Activated naive CD4-positive, alpha-beta T cell treated with anti-CD3 and anti-CD28 coated beads, Interleukin-2, amount 50 U/mL, for 72 hours (primary cell): ENCODE data around the gene FBXL20. TPM values are rescaled to one million over a fixed set of nuclear protein-coding genes. Genes with fewer than 3 reads are reported as not detected.
"Not testable (repeated sequence)": the region's sequence is repeated elsewhere in the genome, so short reads cannot be mapped to it uniquely, and the experiment has no call there.

ENCODE experiments used
- ATAC-seq, 2 donors: fragments of 150-1000 bp; cut with Tn5 transposase; 2 replicates each; pipeline ENCODE4 v1.10.0; 2021; ENCODE audit warnings: mild to moderate bottlenecking in 2 of 2, moderate library complexity in 2 of 2
- DNase-seq, 2 donors: peaks; one replicate each; pipeline ENCODE4 v3.0.0; 2021 to 2022; ENCODE audit warnings: low spot score in 2 of 2
- H3K27ac Mint-ChIP-seq, 2 donors: one replicate each; pipeline ENCODE4 v1.8.0; 2022; ENCODE audit warnings: mild to moderate bottlenecking in 2 of 2, mixed read lengths in 2 of 2
- H3K36me3 Mint-ChIP-seq, 2 donors: one replicate each; pipeline ENCODE4 v1.8.0; 2022; ENCODE audit warnings: mixed read lengths in 2 of 2
- H3K9me3 Mint-ChIP-seq, 2 donors: one replicate each; pipeline ENCODE4 v1.8.0; 2022; ENCODE audit warnings: mixed read lengths in 2 of 2
- total RNA-seq, 2 donors: library from RNA; stranded (reverse); gene quantifications; one replicate each; pipeline ENCODE4 v1.2.3, GENCODE V29; 2022

The FBXL20 gene
- total RNA-seq, 2 donors from 2014 or later: 19.5 to 21.5 TPM

GRCh38 chr17:39402244-39402889 is 941 bp upstream of the FBXL20 start:
- ATAC-seq (peak; percentile 51 to 60), DNase-seq (peak; percentile 85 to 90)
- Mint-ChIP-seq H3K27ac (peak overlapping the region; percentile 82 to 95), H3K36me3 (peaks cover 6 to 13% of the 10 kb centered on the region in 2 donors), H3K9me3 (no peaks in the 10 kb centered on the region)

- ATAC-seq: peak; percentile 1
- H3K9me3 Mint-ChIP-seq: no peaks in the 10 kb centered on the region
- peak overlapping the region; percentile 82 to 96 for H3K27ac Mint-ChIP-seq
- peaks cover 6% of the 10 kb centered on the region in 2 donors for H3K36me3 Mint-ChIP-seq
- DNase-seq: peak in 1 of 2 donors; percentile 22
Observed at GRCh38 chr17:39400547-39401411, 647 bp downstream of the FBXL20 start.

- Mint-ChIP-seq H3K36me3 (peaks cover 6% of the 10 kb centered on the region in 2 donors), H3K27ac (no peak overlapping the region), H3K9me3 (no peaks in the 10 kb centered on the region)
- DNase-seq: no peak
- ATAC-seq: no peak
Observed at GRCh38 chr17:39399791-39400190, 1.6 kb downstream of the FBXL20 start.

DNA sequence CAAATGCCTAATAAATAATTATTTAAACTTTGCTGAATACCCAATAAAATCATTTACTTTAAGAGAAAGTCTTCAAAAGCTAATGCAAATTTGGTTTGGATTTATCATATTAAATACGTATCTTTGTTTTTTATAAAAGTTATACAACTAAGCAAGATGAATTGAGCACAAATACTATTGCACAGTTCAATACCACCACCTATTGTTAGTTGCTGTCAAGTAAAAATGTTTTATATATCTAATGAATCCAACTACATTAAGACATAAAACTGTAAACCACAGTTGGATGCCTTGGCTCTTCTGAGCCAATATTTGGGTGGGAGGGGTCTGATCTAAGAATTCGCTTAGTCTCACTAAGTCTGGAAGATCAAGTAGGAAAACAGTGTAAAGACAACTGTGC is 7.7 kb downstream of the FBXL20 start:
- no peak overlapping the region for H3K27ac Mint-ChIP-seq
- DNase-seq: no peak
- peak in 1 of 2 donors; percentile 16 for ATAC-seq
- no peaks in the 10 kb centered on the region for H3K36me3 Mint-ChIP-seq
- no peaks in the 10 kb centered on the region for H3K9me3 Mint-ChIP-seq

- ATAC-seq: no peak
Observed at GRCh38 chr17:39391448-39391847, 10.0 kb downstream of the FBXL20 start.

DNA sequence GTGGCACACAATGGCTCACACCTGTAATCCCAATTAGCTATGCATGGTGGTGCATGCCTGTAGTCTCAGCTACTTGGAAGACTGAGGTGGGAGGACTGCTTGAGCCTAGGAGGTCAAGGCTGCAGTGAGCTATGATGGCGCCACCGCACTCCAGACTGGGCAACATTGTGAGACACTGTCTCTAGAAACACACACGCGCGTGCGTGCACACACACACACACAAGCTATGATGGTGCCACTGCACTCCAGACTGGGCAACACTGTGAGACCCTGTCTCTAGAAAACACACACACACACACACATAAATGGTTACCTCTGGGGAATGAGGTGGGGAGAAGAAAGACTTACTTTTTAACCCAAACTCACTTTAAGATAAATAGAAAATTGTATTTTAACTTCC is 16.4 kb downstream of the FBXL20 start:
- no peaks in the 10 kb centered on the region for H3K9me3 Mint-ChIP-seq
- DNase-seq: no peak
- H3K27ac Mint-ChIP-seq: peak overlapping the region in 1 of 2 donors; percentile 44
- no peaks in the 10 kb centered on the region for H3K36me3 Mint-ChIP-seq
- ATAC-seq: no peak

More at GRCh38 chr17:39391448-39391847, 10.0 kb downstream of the FBXL20 start:
- no peaks in the 10 kb centered on the region for H3K9me3 Mint-ChIP-seq
- H3K27ac Mint-ChIP-seq: no peak overlapping the region
- DNase-seq: no peak
- no peaks in the 10 kb centered on the region for H3K36me3 Mint-ChIP-seq

DNA sequence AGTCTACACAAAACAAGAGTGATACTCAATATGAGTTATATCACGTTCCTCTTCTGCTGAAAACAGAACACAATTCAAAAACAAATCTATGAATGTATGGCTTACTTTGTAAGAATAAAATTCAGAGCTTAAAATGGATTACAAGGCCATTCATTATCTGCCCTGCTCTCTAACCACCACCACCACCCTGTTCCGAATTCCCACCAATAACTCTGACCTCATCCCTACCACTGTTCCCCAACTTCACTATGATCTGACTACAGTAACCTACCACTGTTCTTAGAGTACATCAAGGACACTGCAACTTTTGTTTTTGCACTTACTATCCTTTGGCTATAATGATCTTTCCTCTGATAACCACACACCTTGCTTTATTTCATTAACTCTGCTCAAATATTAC is 21.3 kb downstream of the FBXL20 start:
- Mint-ChIP-seq H3K36me3 (no peaks in the 10 kb centered on the region), H3K9me3 (no peaks in the 10 kb centered on the region), H3K27ac (no peak overlapping the region)
- DNase-seq (no peak), ATAC-seq (peak in 1 of 2 donors; percentile 74)

GRCh38 chr17:39376434-39376833 is 25.0 kb downstream of the FBXL20 start:
- DNase-seq (no peak), ATAC-seq (no peak)
- Mint-ChIP-seq H3K36me3 (no peaks in the 10 kb centered on the region), H3K27ac (no peak overlapping the region), H3K9me3 (no peaks in the 10 kb centered on the region)

DNA sequence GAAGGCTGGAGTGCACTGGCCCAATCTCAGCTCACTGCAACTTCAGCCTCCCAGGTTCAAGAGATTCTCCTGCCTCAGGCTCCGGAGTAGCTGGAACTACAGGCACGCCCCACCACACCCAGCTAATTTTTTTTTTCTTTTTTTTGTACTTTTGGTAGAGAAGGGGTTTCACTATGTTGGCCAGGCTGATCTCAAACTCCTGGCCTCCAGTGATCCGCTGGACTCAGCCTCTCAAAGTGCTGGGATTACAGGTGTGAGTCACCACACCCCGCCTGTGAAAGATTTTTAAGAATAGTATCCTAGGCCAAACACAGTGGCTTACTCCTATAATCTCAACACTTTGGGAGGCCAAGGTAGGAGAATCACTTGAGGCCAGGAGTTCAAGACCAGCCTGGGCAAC is 33.6 kb downstream of the FBXL20 start:
- ATAC-seq, H3K36me3 Mint-ChIP-seq: not testable (repeated sequence)

DNA sequence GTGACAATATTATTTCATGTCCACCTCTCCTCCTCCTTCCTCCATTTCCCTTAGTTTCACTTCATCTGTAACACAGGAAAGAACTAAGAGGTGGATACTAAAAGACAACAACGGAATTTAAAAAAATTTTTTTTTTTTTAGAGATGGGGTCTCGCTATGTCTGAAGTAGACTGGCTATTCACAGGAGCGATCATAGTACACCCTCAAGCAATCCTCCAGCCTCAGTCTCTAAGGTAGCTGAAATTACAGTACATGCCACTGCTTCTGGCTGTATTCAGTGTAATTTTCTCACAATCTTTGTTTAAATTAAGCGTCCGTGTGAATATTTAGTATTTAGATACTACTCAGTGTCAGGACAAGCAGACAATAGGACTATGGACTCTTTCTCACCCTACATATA is 35.6 kb downstream of the FBXL20 start:
- H3K27ac Mint-ChIP-seq: no peak overlapping the region
- ATAC-seq (no peak), DNase-seq (no peak)
- H3K36me3 Mint-ChIP-seq: no peaks in the 10 kb centered on the region
- H3K9me3 Mint-ChIP-seq: no peaks in the 10 kb centered on the region

More for the DNA sequence above, 33.6 kb downstream of the FBXL20 start:
- not testable (repeated sequence) for H3K9me3 Mint-ChIP-seq, H3K27ac Mint-ChIP-seq, DNase-seq

DNA sequence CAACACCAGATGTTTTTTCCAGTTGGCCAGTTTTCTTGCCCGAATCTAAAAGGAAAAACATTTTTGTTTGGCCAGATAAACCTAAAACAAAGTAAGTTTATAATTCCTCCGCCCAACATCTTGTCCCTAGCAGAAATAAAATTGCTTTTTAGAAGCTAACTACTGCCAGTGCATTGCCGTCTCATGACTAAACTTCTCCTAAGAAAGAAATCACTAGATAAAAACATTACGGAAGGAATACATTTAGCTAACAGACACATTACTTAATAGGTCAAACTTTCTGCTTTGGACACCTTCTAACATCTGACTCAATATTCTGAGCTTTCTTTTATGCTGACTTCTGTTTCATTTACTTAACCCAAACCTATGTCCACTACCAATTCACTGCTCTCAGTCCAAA is 36.2 kb downstream of the FBXL20 start:
- DNase-seq (no peak), ATAC-seq (no peak)
- Mint-ChIP-seq H3K27ac (no peak overlapping the region), H3K36me3 (no peaks in the 10 kb centered on the region), H3K9me3 (no peaks in the 10 kb centered on the region)

- Mint-ChIP-seq H3K36me3 (no peaks in the 10 kb centered on the region), H3K27ac (no peak overlapping the region), H3K9me3 (no peaks in the 10 kb centered on the region)
- ATAC-seq (no peak), DNase-seq (no peak)
Observed at GRCh38 chr17:39364236-39365025, 37.0 kb downstream of the FBXL20 start.

DNA sequence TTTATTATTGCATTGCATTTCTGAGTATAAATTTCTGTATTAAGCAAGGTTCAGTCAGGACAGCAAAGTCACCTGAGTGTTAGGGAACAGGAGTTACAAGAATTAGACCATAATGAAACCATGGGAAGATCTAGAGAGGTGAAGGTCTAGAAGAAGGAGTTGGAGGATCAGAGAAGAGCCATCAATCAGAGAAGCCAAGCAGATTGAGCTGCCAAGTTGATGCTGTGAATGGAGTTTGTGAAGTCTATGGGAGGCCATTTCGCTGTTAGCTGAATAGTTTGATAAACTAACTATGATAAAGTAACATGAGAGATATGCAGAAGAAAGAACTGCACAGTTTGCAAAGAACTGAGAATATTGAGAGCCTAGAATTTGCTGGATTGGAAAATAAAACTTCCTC is 40.4 kb downstream of the FBXL20 start:
- no peaks in the 10 kb centered on the region for H3K9me3 Mint-ChIP-seq
- no peak overlapping the region for H3K27ac Mint-ChIP-seq
- ATAC-seq (no peak), DNase-seq (no peak)
- no peaks in the 10 kb centered on the region for H3K36me3 Mint-ChIP-seq

DNA sequence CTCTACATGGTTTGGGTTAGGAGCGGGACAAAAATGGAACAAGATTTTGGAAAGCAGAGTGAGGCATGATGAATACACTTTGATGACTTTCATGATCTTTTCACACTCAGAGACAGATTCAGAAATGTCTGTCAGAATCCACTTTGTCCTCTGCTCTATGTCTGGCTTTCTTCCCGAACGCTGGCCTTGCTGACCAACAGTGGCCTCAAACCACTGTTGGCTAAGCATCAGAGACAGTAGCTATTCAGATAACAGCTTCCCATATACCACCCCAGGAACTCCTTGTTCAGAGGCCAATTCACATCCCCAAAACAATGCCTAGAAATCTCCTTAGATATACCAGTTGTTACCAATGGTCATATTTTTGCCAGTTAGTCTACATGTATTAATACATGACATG is 40.9 kb downstream of the FBXL20 start:
- Mint-ChIP-seq H3K36me3 (no peaks in the 10 kb centered on the region), H3K9me3 (no peaks in the 10 kb centered on the region), H3K27ac (peak overlapping the region in 1 of 2 donors; percentile 2)
- DNase-seq: no peak
- ATAC-seq: no peak

DNA sequence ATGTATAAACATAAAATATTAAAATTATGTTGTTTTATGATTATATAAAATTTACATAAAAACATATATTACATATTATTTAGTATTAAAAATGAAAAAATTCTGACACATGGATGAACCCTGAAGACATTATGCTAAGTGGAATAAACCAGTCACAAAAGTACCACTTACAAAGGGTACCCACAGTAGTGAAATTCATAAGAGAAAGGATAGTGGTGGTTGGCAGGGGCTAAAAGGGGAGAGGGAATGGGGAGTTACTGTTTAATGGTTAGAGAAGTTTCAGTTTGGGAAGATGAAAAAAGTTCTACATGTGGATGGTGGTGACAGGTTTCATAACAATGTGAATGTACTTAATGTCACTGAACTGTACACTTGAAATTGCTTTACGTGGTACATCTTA is 41.4 kb downstream of the FBXL20 start:
- Mint-ChIP-seq H3K36me3 (no peaks in the 10 kb centered on the region), H3K27ac (peak overlapping the region in 1 of 2 donors; percentile 33), H3K9me3 (no peaks in the 10 kb centered on the region)
- no peak for DNase-seq
- peak; percentile 43 to 54 for ATAC-seq

GRCh38 chr17:39357986-39358385 is 43.4 kb downstream of the FBXL20 start:
- no peak for DNase-seq
- H3K27ac Mint-ChIP-seq: no peak overlapping the region
- no peak for ATAC-seq
- no peaks in the 10 kb centered on the region for H3K9me3 Mint-ChIP-seq
- no peaks in the 10 kb centered on the region for H3K36me3 Mint-ChIP-seq

DNA sequence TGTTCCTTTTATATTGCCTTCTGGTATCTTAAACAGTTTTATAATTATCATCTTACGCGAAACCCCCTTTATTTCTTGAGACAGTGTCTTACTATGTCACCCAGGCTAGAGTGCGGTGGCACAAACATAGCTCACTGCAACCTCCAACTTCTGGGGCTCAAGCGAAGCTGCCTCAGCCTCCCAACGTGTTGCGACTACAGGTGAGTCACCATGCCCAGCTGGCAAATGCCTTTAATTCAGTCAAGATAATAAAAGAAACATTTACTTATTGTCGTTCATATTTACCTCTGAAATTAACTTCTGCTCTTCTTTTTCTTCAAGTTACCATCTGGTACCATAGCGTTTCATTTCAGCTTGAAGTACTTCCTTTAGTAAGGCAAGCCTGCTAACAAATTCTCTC is 43.9 kb downstream of the FBXL20 start:
- no peak for DNase-seq
- no peak for ATAC-seq
- H3K27ac Mint-ChIP-seq: no peak overlapping the region
- no peaks in the 10 kb centered on the region for H3K9me3 Mint-ChIP-seq
- no peaks in the 10 kb centered on the region for H3K36me3 Mint-ChIP-seq
